Motor neuron (in vitro differentiated cells): ENCODE measurements around the gene DMD. TPM values are rescaled to one million over a fixed set of nuclear protein-coding genes. Genes with fewer than 3 reads are reported as not detected.

ENCODE experiments used
- ATAC-seq, 8 experiments: fragments of 200-7000 bp; cut with Tn5 transposase; replicated peaks in 6 of 8; 2 replicates each; pipeline ENCODE4 v1.8.0; 2021; ENCODE audit warnings: mild to moderate bottlenecking in 8 of 8, moderate library complexity in 8 of 8
- H3K27ac ChIP-seq, 2 donors: fragments of 250-450 bp; sonication (Bioruptor Pico); 2 replicates each; pipeline ENCODE4 v1.9.0; 2021; ENCODE audit warnings: antibody characterized with exemption in 2 of 2, mild to moderate bottlenecking in 2 of 2, moderate library complexity in 1 of 2
- H3K4me1 ChIP-seq, 2 donors: fragments of 250-450 bp; sonication (Bioruptor Pico); replicated peaks in 1 of 2; 2 replicates each; pipeline ENCODE4 v1.6.1; 2021; ENCODE audit warnings: antibody characterized with exemption in 2 of 2, mild to moderate bottlenecking in 2 of 2, moderate library complexity in 1 of 2
- H3K4me3 ChIP-seq, 5 donors: fragments of 250-450 bp; sonication (Bioruptor Pico); 2 replicates each; pipeline ENCODE4 v1.9.0; 2021; ENCODE audit warnings: antibody characterized with exemption in 5 of 5, mild to moderate bottlenecking in 5 of 5, moderate library complexity in 4 of 5
- WGBS, 10 experiments: fragments of 450-650 bp; shearing (Covaris generic); methylation state at CpG; one replicate each; pipeline ENCODE4 v1.0.0; 2022; 5-methylcytosine and 5-hydroxymethylcytosine counted together
- in situ Hi-C, 9 experiments: fragments of 400-800 bp; cut with MboI; loops; one replicate each; pipeline ENCODE4 v1.15.0; 2021; ENCODE audit warnings: low sequenced_read_pairs in 9 of 9, low pct_unique_long_range_greater_than_20kb in 2 of 9; ENCODE audit not compliant: unreplicated experiment in 9 of 9
- total RNA-seq, 8 experiments: library from RNA; unstranded; fragments of 300-600 nt; gene quantifications; 2 replicates each; pipeline versions ENCODE4 v1.2.3 to v1.2.4, GENCODE V29; 2022

Gene DMD
- total RNA-seq, 8 experiments from 2014 or later: 3.9 to 378 (median 10.5) TPM

- Histone ChIP-seq H3K27ac (no peak overlapping the region), H3K4me1 (no peaks in the 10 kb centered on the region), H3K4me3 (no peak overlapping the region)
- no peak for ATAC-seq
- in situ Hi-C loops: no loop called here
- 20 to 92% (median 36%) methylated on average over 1 to 3 of the region's 3 CpGs; no CpG with 5 or more reads in 5 of the 10 experiments for WGBS, 10 experiments
Measured at GRCh38 chrX:32451954-32452695, 759.2 kb downstream of the DMD start.

GRCh38 chrX:32448945-32449344 lies 762.4 kb downstream of the DMD start:
- in situ Hi-C loops: no loop called here

DNA sequence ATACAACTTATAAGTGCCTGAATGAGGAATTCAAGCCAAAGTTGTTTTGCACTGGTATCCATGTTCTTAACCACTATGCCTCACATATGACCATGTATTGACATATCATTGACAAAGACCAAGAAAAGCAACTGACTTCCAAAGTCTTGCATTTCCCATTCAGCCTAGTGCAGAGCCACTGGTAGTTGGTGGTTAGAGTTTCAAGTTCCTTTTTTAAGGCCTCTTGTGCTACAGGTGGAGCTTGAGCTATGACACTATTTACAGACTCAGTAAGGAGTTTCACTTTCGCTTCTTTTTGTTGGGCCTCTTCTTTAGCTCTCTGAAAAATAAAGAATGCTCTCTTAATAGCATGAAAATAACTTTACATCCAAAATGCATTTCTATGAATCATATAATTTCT lies 763.0 kb downstream of the DMD start:
- Histone ChIP-seq H3K4me1 (no peaks in the 10 kb centered on the region), H3K27ac (no peak overlapping the region), H3K4me3 (no peak overlapping the region)
- WGBS, 10 experiments: 0 to 100% (median 48%) methylated on average over 1 of the region's 1 CpG; no CpG with 5 or more reads in 6 of the 10 experiments
- in situ Hi-C loops: no loop called here
- no peak for ATAC-seq

More at GRCh38 chrX:32448945-32449344, 762.4 kb downstream of the DMD start:
- H3K27ac ChIP-seq: no peak overlapping the region
- no peak for ATAC-seq
- no peaks in the 10 kb centered on the region for H3K4me1 ChIP-seq
- 0 to 100% (median 34%) methylated on average over 1 to 2 of the region's 2 CpGs; no CpG with 5 or more reads in 2 of the 10 experiments for WGBS, 10 experiments
- H3K4me3 ChIP-seq: no peak overlapping the region

DNA sequence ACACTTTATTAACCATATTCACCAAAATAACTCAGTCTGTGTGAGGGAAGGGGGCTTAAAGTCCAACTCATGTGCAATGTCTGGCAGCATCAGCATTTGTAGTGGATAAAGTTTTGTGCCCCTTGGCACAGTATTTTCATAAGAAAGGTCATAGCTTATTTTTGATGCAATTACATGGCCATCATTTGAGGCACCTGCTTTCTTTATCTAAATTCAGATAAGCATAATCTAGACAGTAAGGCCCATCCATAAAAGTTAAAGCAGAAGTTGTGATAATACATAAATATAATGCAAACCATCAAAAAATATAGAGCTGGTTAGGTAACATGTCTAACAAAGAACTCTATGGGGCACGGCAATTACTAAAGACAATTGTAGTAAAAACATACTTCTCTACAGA lies 763.7 kb downstream of the DMD start:
- no peak for ATAC-seq
- 0 to 100% (median 79%) methylated on average over 1 of the region's 1 CpG; no CpG with 5 or more reads in 4 of the 10 experiments for WGBS, 10 experiments
- H3K4me1 ChIP-seq: no peaks in the 10 kb centered on the region
- H3K27ac ChIP-seq: no peak overlapping the region
- H3K4me3 ChIP-seq: no peak overlapping the region
- in situ Hi-C loops: no loop called here

DNA sequence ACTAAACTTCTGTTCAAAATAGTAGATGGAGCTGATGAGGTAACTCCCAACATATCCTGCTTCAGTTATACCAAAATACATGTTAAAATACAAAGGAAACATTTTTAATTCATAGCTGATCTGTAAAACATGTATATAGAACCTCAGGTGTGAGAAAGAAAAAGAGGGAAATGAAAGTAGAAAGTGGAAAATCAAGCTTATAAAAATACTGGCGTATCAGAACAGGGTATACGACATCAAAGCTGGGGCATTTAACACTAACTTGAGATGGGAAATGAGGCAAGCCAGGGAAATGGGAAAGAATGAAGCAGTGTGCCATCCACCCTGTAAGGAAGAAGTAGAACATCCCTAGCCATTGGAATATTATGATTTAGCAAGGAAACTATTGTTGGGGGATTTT lies 767.5 kb downstream of the DMD start:
- H3K27ac ChIP-seq: no peak overlapping the region
- in situ Hi-C loops: no loop called here
- 0 to 88% (median 17%) methylated on average over 1 to 2 of the region's 2 CpGs; no CpG with 5 or more reads in 5 of the 10 experiments for WGBS, 10 experiments
- H3K4me1 ChIP-seq: no peaks in the 10 kb centered on the region
- H3K4me3 ChIP-seq: no peak overlapping the region
- no peak for ATAC-seq

DNA sequence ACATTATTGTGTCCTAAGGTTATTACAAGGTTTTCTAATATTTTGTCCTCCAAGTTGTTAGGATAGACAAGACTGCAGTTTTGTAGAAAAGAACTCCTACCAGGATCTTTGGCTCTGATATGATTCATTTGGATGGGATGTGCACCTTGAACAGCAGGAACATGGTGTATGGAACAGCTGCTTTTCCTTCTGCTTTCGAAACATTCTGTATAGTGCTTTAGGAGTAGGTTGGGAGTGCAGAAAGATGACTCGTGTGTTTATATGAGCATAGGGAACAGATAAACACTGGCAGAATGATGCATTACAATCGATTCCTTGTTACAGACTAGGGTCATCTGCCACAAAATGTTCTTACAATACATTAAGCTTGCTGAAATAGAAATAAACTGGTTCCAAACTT lies 790.1 kb downstream of the DMD start:
- Histone ChIP-seq H3K27ac (no peak overlapping the region), H3K4me1 (no peaks in the 10 kb centered on the region), H3K4me3 (no peak overlapping the region)
- WGBS, 10 experiments: 0 to 60% (median 20%) methylated on average over 1 to 3 of the region's 3 CpGs; no CpG with 5 or more reads in 6 of the 10 experiments
- no peak for ATAC-seq
- in situ Hi-C loops: no loop called here

DNA sequence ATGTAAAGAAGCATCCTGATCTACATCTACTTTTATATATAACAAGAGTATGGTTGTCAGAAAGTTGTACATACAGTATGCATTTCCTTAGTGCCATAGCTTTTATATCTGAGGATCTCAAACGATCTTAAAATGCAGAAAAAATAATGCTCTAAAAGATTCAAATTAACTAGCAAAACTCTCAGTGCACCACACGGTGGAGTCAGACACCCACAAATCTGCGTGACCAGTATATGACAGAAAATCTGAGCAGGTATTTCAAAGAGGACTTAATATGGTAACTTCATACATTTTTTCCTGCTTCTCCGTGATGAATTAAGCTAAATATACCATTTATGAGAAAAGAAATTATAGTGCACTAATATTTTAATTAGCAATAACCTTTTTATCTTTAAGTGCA lies 803.0 kb downstream of the DMD start:
- 0 to 75% (median 36%) methylated on average over 1 to 4 of the region's 4 CpGs; no CpG with 5 or more reads in 3 of the 10 experiments for WGBS, 10 experiments
- H3K27ac ChIP-seq: no peak overlapping the region
- no peak overlapping the region for H3K4me3 ChIP-seq
- in situ Hi-C loops: no loop called here
- ATAC-seq: no peak
- no peaks in the 10 kb centered on the region for H3K4me1 ChIP-seq

DNA sequence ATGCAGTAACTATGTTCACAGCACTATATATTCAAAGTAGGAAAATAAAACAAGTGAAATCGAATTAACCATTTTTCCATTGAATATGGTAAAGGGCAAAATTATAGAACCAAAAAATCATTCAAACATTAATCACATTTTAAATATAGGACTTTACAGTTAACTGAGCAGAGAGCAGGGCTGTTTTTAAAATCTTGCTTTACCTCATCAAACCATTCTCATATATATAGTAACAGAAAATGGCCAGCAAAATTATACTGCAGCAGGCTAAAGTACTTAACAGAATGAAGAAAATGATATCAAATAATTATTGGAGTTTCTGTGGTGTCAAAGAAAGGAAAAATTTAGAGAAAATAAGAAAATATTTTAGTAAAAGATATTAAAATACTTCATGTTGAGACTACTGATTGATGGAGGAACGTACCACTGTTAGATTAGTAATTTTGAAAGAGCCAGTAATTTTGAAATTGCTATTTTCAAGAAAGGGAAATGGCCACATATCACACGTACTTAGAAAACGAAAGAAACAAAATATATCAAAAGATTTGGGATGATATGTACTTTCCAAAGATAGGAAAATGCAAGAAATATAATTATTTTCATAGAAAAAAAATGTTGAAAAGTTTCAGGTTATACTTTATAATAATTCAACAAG lies 813.7 kb downstream of the DMD start:
- no peak for ATAC-seq
- in situ Hi-C loops: no loop called here
- H3K4me1 ChIP-seq: no peaks in the 10 kb centered on the region
- H3K4me3 ChIP-seq: no peak overlapping the region
- H3K27ac ChIP-seq: no peak overlapping the region
- WGBS, 10 experiments: 3 to 91% (median 38%) methylated on average over 2 to 4 of the region's 4 CpGs; no CpG with 5 or more reads in 1 of the 10 experiments

- in situ Hi-C loops: no loop called here
- 14 to 100% (median 53%) methylated on average over 1 to 2 of the region's 2 CpGs; no CpG with 5 or more reads in 6 of the 10 experiments for WGBS, 10 experiments
- ATAC-seq: peak in 1 of 8 experiments; percentile 29
- H3K4me3 ChIP-seq: no peak overlapping the region
- no peaks in the 10 kb centered on the region for H3K4me1 ChIP-seq
- no peak overlapping the region for H3K27ac ChIP-seq
Measured at GRCh38 chrX:32395878-32396277, 815.5 kb downstream of the DMD start.

GRCh38 chrX:32392655-32393054 lies 818.7 kb downstream of the DMD start:
- in situ Hi-C loops: no loop called here
- ATAC-seq: no peak
- Histone ChIP-seq H3K4me3 (no peak overlapping the region), H3K27ac (no peak overlapping the region), H3K4me1 (no peaks in the 10 kb centered on the region)
- 0 to 100% (median 17%) methylated on average over 1 to 4 of the region's 4 CpGs; no CpG with 5 or more reads in 5 of the 10 experiments for WGBS, 10 experiments

GRCh38 chrX:32370456-32371205 lies 840.7 kb downstream of the DMD start:
- WGBS, 10 experiments: 0 to 80% (median 50%) methylated on average over 2 to 5 of the region's 5 CpGs; no CpG with 5 or more reads in 3 of the 10 experiments
- Histone ChIP-seq H3K4me1 (no peaks in the 10 kb centered on the region), H3K27ac (no peak overlapping the region), H3K4me3 (no peak overlapping the region)
- in situ Hi-C loops: no loop called here
- ATAC-seq: no peak

DNA sequence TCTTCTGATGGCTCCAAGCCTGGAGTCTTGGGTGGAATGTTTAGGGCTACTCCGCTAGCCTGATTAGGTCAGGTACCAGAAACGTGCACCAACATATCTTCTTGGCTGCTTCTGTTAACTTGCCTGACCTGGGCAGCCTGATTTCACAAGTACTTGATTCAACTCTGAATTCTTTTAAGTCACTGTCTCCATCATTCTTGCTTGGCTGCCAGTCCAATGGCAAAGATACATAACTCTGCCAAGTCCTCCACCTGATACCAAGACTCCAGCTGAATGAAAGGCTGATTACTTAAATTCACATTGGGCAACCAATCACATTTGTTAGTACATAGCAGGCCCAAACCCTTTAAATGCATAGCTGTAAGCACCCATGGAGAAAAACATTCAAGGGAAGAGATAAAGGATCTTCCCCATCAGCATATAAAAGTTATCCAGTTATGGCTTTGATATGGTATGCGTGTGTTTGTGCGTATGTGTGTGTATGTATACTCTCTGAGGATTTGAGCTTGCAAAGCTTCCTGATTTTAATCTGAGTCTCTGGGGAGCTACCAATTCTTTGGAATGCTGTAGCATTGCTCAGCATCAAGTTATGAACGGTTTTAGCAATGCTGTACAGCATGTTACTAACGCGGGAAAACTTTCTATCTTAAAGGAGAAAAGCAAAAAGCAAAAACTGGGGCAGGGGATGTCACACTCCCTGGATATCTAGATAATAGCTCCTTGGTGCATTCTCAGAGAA lies 917.2 kb downstream of the DMD start:
- Histone ChIP-seq H3K4me1 (no peaks in the 10 kb centered on the region), H3K4me3 (no peak overlapping the region), H3K27ac (no peak overlapping the region)
- in situ Hi-C loops: no loop called here
- 38 to 100% (median 55%) methylated on average over 2 to 7 of the region's 7 CpGs; no CpG with 5 or more reads in 7 of the 10 experiments for WGBS, 10 experiments
- ATAC-seq: no peak
